K562 (cell line): ENCODE measurements around the gene MGRN1. TPM values are rescaled to one million over a fixed set of nuclear protein-coding genes. Genes with fewer than 3 reads are reported as not detected.

Experiments used
- CHD2 ChIP-seq: IDR thresholded peaks from 2 replicates; pipeline ENCODE4 v1.6.1; 2011; ENCODE audit warnings: low read depth, low read length
- DDX20 ChIP-seq: fragments of 450-650 bp; IDR thresholded peaks from 2 replicates; pipeline ENCODE4 v1.6.1; 2016; ENCODE audit warnings: missing genetic modification characterization, low read depth, mild to moderate bottlenecking, missing compliant biosample characterization, moderate library complexity
- ELF4 ChIP-seq: fragments of 450-650 bp; formaldehyde crosslinking; IDR thresholded peaks from 2 replicates; pipeline ENCODE4 v1.4.0; 2022; ENCODE audit warnings: missing genetic modification characterization
- EP300 ChIP-seq: IDR thresholded peaks from 2 replicates; pipeline ENCODE4 v1.6.1; 2012; ENCODE audit warnings: low read length, improper control_type of control experiment
- ETV6 ChIP-seq, 3 experiments: fragments of 150-350 bp in 1 of 3; sonication (generic) in 1 of 3; formaldehyde crosslinking in 1 of 3; IDR thresholded peaks; 2 replicates each; pipeline versions ENCODE4 v1.6.1 to v1.8.0; 2014 to 2022; ENCODE audit warnings: borderline replicate concordance in 2 of 3, low read depth in 2 of 3, antibody characterized with exemption in 1 of 3, low read length in 1 of 3, mild to moderate bottlenecking in 1 of 3, missing genetic modification reagents in 1 of 3
- FOXM1 ChIP-seq, 2 experiments: fragments of 450-650 bp in 1 of 2; sonication (generic) in 1 of 2; formaldehyde crosslinking in 1 of 2; IDR thresholded peaks; 2 replicates each; pipeline versions ENCODE4 v1.6.1 to v1.9.0; 2017 to 2022; ENCODE audit warnings: low read depth in 2 of 2, mild to moderate bottlenecking in 2 of 2, missing genetic modification reagents in 1 of 2, moderate library complexity in 1 of 2
- KDM5B ChIP-seq: fragments of 200-600 bp; sonication (generic); IDR thresholded peaks from 2 replicates; pipeline ENCODE4 v1.6.1; 2012; ENCODE audit warnings: low read depth, mild to moderate bottlenecking, moderate library complexity, low read length, control low read depth, inconsistent platforms; ENCODE audit not compliant: insufficient replicate concordance
- KHSRP ChIP-seq: fragments of 450-650 bp; IDR thresholded peaks from 2 replicates; pipeline ENCODE4 v1.6.1; 2017
- LARP7 ChIP-seq: fragments of 450-650 bp; IDR thresholded peaks from 2 replicates; pipeline ENCODE4 v1.6.1; 2016
- MED1 ChIP-seq: sonication (generic); formaldehyde crosslinking; IDR thresholded peaks from 2 replicates; pipeline ENCODE4 v1.8.1; 2023; ENCODE audit warnings: missing genetic modification reagents, borderline replicate concordance
- NCOR1 ChIP-seq: fragments of 450-650 bp; IDR thresholded peaks from 2 replicates; pipeline ENCODE4 v1.6.1; 2016; ENCODE audit warnings: mild to moderate bottlenecking, moderate library complexity
- POLR2G ChIP-seq: fragments of 200-400 bp; formaldehyde crosslinking; IDR thresholded peaks from 2 replicates; pipeline ENCODE4 v1.6.1; 2017; ENCODE audit warnings: low read depth, mild to moderate bottlenecking, antibody characterized with exemption, low read length, moderate library complexity
- PRMT5 ChIP-seq: sonication (generic); formaldehyde crosslinking; IDR thresholded peaks from 2 replicates; pipeline ENCODE4 v1.5.0; 2020; ENCODE audit warnings: missing genetic modification reagents
- RAD51 ChIP-seq: fragments of 450-650 bp; IDR thresholded peaks from 2 replicates; pipeline ENCODE4 v1.7.1; 2016; ENCODE audit warnings: low read depth, mild to moderate bottlenecking, borderline replicate concordance
- RBM15 ChIP-seq: fragments of 200-400 bp; formaldehyde crosslinking; IDR thresholded peaks from 2 replicates; pipeline ENCODE4 v1.6.1; 2018; ENCODE audit warnings: mild to moderate bottlenecking, low read length, moderate library complexity; ENCODE audit not compliant: insufficient read depth
- RUNX1 ChIP-seq: sonication (generic); IDR thresholded peaks from 2 replicates; pipeline ENCODE4 v1.6.1; 2016; ENCODE audit warnings: antibody characterized with exemption, low read depth
- ZC3H11A ChIP-seq: IDR thresholded peaks from 2 replicates; pipeline ENCODE4 v1.6.1; 2012; ENCODE audit warnings: low read depth, low read length, improper control_type of control experiment
- ZFP36 ChIP-seq: fragments of 150-350 bp; IDR thresholded peaks from 2 replicates; pipeline ENCODE4 v1.6.1; 2018; ENCODE audit warnings: low read length, low read depth; ENCODE audit not compliant: partially characterized antibody
- ZNF175 ChIP-seq: fragments of 200-800 bp; sonication (Bioruptor generic); IDR thresholded peaks from 2 replicates; pipeline ENCODE4 v1.6.1; 2016; ENCODE audit warnings: low read depth, mild to moderate bottlenecking, missing genetic modification characterization, missing compliant biosample characterization
- ZNF23 ChIP-seq: fragments of 250-450 bp; sonication (Bioruptor Pico); IDR thresholded peaks from 2 replicates; pipeline ENCODE4 v1.4.0; 2020; ENCODE audit warnings: mild to moderate bottlenecking
- ZNF263 ChIP-seq: sonication (generic); formaldehyde crosslinking; IDR thresholded peaks from 2 replicates; pipeline ENCODE4 v1.8.0; 2022; ENCODE audit warnings: mild to moderate bottlenecking, missing genetic modification reagents, borderline replicate concordance
- ZNF3 ChIP-seq: fragments of 250-450 bp; sonication (Bioruptor Pico); IDR thresholded peaks from 2 replicates; pipeline ENCODE4 v1.5.0; 2021; ENCODE audit warnings: mild to moderate bottlenecking, moderate library complexity
- ZNF41 ChIP-seq: fragments of 250-450 bp; sonication (Bioruptor Pico); conservative IDR thresholded peaks from 2 replicates; pipeline ENCODE4 v1.4.0; 2020; ENCODE audit warnings: mild to moderate bottlenecking
- polyA plus RNA-seq, 8 experiments: library from polyadenylated mRNA; depleted of rRNA in 4 of 8; stranded (reverse) in 5 of 8; unstranded in 3 of 8; fragments of >200 nt; fragmentation: Nextera tagmentation in 2 of 8; fragmentation: Illumina TruSeq in 1 of 8; extraction: Ambion mirVana in 2 of 8; extraction: Trizol in 1 of 8; gene quantifications; 2 replicates each; pipeline versions ENCODE4 v1.2.1 to v1.2.3, GENCODE V29; 2011 to 2014; ENCODE audit warnings: inconsistent platforms in 1 of 8, missing spikeins in 1 of 8
- total RNA-seq, 7 experiments: library from RNA; depleted of rRNA in 6 of 7; stranded (reverse); fragments of >200 nt in 6 of 7; fragmentation: Illumina TruSeq in 2 of 7; extraction: Trizol in 2 of 7; gene quantifications; 2 replicates each; pipeline versions ENCODE4 v1.2.1 to v1.2.3, GENCODE V29; 2011 to 2021; ENCODE audit warnings: low replicate concordance in 1 of 7
- TF ChIP-seq, protein P1 (sequence below): sonication (generic); formaldehyde crosslinking; IDR thresholded peaks from 2 replicates; pipeline ENCODE4 v1.8.1; 2023; ENCODE audit warnings: mild to moderate bottlenecking, missing genetic modification reagents
- TF ChIP-seq, protein P2 (sequence below): fragments of 450-650 bp; formaldehyde crosslinking; IDR thresholded peaks from 2 replicates; pipeline ENCODE4 v1.4.0; 2020; ENCODE audit warnings: mild to moderate bottlenecking, moderate library complexity
- TF ChIP-seq, protein P3 (sequence below): fragments of 250-450 bp; sonication (Bioruptor Pico); IDR thresholded peaks from 2 replicates; pipeline ENCODE4 v1.4.0; 2020

Gene MGRN1
- total and polyA plus RNA-seq, 9 of the 15 experiments (the other 6 are each of a cell fraction or from before 2014, with no cell fraction given), result 0.15 to 37.9 (median 6.0) TPM

DNA sequence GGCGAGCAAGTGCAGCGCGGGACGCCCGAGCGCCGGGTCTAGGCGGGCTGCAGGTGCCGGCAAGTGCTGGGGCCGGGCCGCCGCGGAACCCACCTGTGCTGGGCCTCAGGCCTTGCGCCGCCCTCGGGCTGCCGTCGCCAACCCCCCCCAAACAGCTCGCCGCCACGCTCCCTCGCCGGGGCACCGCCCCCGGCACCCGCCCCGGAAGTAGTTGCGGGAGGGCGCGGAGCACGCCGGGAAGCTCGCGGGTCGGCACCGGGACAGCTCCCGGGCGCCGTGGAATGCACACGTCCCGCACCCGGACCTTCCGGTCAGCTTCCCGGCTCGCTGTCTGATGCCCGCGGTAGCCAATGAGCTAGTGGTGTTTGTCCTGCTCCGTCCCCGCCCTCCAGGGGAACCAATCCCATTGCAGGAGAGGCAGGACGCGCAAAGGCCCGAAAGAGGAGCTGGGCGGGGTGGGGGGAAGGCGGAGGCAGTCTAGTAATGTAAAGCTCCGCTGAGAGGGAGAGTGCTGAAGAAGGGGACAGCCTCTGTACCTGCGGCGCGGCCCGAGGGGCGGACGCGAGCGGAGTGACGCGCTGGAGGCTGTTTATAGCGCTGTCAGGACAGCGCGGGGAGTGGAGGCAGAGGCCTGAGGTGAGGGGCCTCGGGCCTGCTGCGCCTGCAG is 109.6 kb downstream of the MGRN1 start, which contains the start of the genes ANKS3 and DNAAF8 (continued):
- TF ChIP-seq DDX20 (no peak), FOXM1 (IDR thresholded peaks at IDR 0.05; ENCODE audit: low read depth) (no peak), FOXM1 (CRISPR knock-in tag; IDR thresholded peaks at IDR 0.05; ENCODE audit: low read depth) (peak; percentile 75; the same call in 1 of the 2 replicates), ZC3H11A (no peak), MED1 (no peak), ETV6 (IDR thresholded peaks at IDR 0.05; ENCODE audit: borderline replicate concordance in 1 of 2, low read depth in 2 of 2, low read length in 1 of 2) (no peak), ETV6 (CRISPR knock-in tag; IDR thresholded peaks at IDR 0.05; ENCODE audit: borderline replicate concordance) (no peak), PRMT5 (CRISPR knock-in tag) (no peak), ELF4 (CRISPR knock-in tag) (no peak), RUNX1 (no peak), ZNF175 (CRISPR knock-in tag) (no peak), ZFP36 (no peak), RAD51 (no peak), ZNF263 (CRISPR knock-in tag) (0 out of 2 replicates have a peak, but pooled peaks have one; percentile 11), EP300 (no peak), ZNF23 (no peak), NCOR1 (no peak), ZNF3 (no peak), ZNF41 (CRISPR knock-in tag) (no peak), RBM15 (no peak), KDM5B (no peak), KHSRP (no peak), LARP7 (no peak), CHD2 (peak; percentile 43; the same call in 1 of the 2 replicates), POLR2G (peak; percentile 82)
- TF ChIP-seq, protein P1, sequence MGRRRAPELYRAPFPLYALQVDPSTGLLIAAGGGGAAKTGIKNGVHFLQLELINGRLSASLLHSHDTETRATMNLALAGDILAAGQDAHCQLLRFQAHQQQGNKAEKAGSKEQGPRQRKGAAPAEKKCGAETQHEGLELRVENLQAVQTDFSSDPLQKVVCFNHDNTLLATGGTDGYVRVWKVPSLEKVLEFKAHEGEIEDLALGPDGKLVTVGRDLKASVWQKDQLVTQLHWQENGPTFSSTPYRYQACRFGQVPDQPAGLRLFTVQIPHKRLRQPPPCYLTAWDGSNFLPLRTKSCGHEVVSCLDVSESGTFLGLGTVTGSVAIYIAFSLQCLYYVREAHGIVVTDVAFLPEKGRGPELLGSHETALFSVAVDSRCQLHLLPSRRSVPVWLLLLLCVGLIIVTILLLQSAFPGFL, result no peak
- TF ChIP-seq, protein P2, sequence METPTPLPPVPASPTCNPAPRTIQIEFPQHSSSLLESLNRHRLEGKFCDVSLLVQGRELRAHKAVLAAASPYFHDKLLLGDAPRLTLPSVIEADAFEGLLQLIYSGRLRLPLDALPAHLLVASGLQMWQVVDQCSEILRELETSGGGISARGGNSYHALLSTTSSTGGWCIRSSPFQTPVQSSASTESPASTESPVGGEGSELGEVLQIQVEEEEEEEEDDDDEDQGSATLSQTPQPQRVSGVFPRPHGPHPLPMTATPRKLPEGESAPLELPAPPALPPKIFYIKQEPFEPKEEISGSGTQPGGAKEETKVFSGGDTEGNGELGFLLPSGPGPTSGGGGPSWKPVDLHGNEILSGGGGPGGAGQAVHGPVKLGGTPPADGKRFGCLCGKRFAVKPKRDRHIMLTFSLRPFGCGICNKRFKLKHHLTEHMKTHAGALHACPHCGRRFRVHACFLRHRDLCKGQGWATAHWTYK (CRISPR knock-in tag), result no peak
- TF ChIP-seq, protein P3, sequence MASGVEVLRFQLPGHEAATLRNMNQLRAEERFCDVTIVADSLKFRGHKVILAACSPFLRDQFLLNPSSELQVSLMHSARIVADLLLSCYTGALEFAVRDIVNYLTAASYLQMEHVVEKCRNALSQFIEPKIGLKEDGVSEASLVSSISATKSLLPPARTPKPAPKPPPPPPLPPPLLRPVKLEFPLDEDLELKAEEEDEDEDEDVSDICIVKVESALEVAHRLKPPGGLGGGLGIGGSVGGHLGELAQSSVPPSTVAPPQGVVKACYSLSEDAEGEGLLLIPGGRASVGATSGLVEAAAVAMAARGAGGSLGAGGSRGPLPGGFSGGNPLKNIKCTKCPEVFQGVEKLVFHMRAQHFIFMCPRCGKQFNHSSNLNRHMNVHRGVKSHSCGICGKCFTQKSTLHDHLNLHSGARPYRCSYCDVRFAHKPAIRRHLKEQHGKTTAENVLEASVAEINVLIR, result no peak
